H1 (cell line): ENCODE data around the gene TMEM140. TPM values are rescaled to one million over a fixed set of nuclear protein-coding genes. Genes with fewer than 3 reads are reported as not detected.
A peak's percentile ranks its signal among the peaks of the same experiment; 100 is the strongest.

Experiments
- CTCF ChIA-PET: fragments of 300-600 bp; sonication (Branson Sonifier 250); formaldehyde crosslinking; loops from one replicate; lab custom pipeline; 2021; ENCODE audit not compliant: partially characterized antibody; lab: Charles Lee
- POLR2A ChIA-PET: fragments of 300-600 bp; sonication (Branson Sonifier 250); formaldehyde crosslinking; loops from one replicate; lab custom pipeline; 2021; ENCODE audit warnings: inconsistent platforms; ENCODE audit not compliant: partially characterized antibody; lab: Charles Lee
- DNase-seq, 2 experiments: peaks; one replicate each; pipeline versions ENCODE4 v3.0.0 to v3.0.0-alpha.2; 2010 to 2022; ENCODE audit warnings: low spot score in 2 of 2, low read depth in 1 of 2, mixed read lengths in 1 of 2
- FAIRE-seq: peaks from 2 replicates; lab custom pipeline; 2011; peaks lifted over from hg19 to GRCh38; lab: Jason Lieb, UNC
- H2AFZ ChIP-seq: 2 replicates; pipeline ENCODE4 v1.8.1; 2012; ENCODE audit warnings: low read length, inconsistent platforms
- H2AK5ac ChIP-seq: 2 replicates; pipeline ENCODE4 v1.6.1; 2013; ENCODE audit warnings: low read depth, low read length
- H2BK120ac ChIP-seq: replicated peaks from 2 replicates; pipeline ENCODE3; 2013; ENCODE audit warnings: low read depth, low read length, inconsistent platforms
- H2BK12ac ChIP-seq: 2 replicates; pipeline ENCODE4 v1.6.1; 2013; ENCODE audit warnings: low read depth, low read length
- H2BK15ac ChIP-seq: 2 replicates; pipeline ENCODE4 v1.6.1; 2013; ENCODE audit warnings: low read length
- H2BK20ac ChIP-seq: 2 replicates; pipeline ENCODE4 v1.6.1; 2013; ENCODE audit warnings: low read length
- H2BK5ac ChIP-seq: 2 replicates; pipeline ENCODE4 v1.6.1; 2013; ENCODE audit warnings: low read depth, low read length
- H3K14ac ChIP-seq: 2 replicates; pipeline ENCODE4 v1.6.1; 2013; ENCODE audit warnings: inconsistent platforms; ENCODE audit not compliant: insufficient read length
- H3K18ac ChIP-seq: 2 replicates; pipeline ENCODE4 v1.6.1; 2013; ENCODE audit warnings: low read length; ENCODE audit errors: extremely low read depth
- H3K23ac ChIP-seq: 2 replicates; pipeline ENCODE4 v1.6.1; 2013; ENCODE audit warnings: inconsistent platforms; ENCODE audit not compliant: insufficient read length
- H3K23me2 ChIP-seq: 2 replicates; pipeline ENCODE4 v1.6.1; 2013; ENCODE audit warnings: low read depth, low read length
- H3K27ac ChIP-seq: 2 replicates; pipeline ENCODE4 v1.6.1; 2011; ENCODE audit warnings: low read depth, low read length, inconsistent platforms
- H3K27me3 ChIP-seq, 4 experiments: replicated peaks in 1 of 4; 1 replicate in 1 of 4; 2 replicates in 3 of 4; pipeline versions ENCODE4 v1.6.1 to v1.8.1; 2011 to 2013; ENCODE audit warnings: low read length in 3 of 4, mild to moderate bottlenecking in 3 of 4, inconsistent platforms in 2 of 4, mixed read lengths in 2 of 4, moderate library complexity in 1 of 4; ENCODE audit not compliant: control insufficient read depth in 3 of 4, insufficient read depth in 3 of 4; ENCODE audit errors: extremely low read depth in 1 of 4
- H3K36me3 ChIP-seq, 4 experiments: 2 replicates each; pipeline versions ENCODE4 v1.6.1 to v1.8.1; 2011 to 2013; ENCODE audit warnings: mild to moderate bottlenecking in 4 of 4, low read length in 3 of 4, moderate library complexity in 2 of 4, control low read depth in 1 of 4, inconsistent platforms in 1 of 4; ENCODE audit not compliant: insufficient read depth in 4 of 4, control insufficient read depth in 2 of 4
- H3K4ac ChIP-seq: replicated peaks from 2 replicates; pipeline ENCODE3; 2013; ENCODE audit warnings: low read length, low read depth, mixed read lengths, inconsistent platforms; ENCODE audit not compliant: insufficient read length
- H3K4me1 ChIP-seq, 4 experiments: replicated peaks in 1 of 4; 1 replicate in 1 of 4; 2 replicates in 3 of 4; pipeline versions ENCODE4 v1.6.1 to v1.8.1; 2011 to 2013; ENCODE audit warnings: low read length in 3 of 4, inconsistent platforms in 2 of 4, mixed read lengths in 1 of 4; ENCODE audit not compliant: insufficient read depth in 4 of 4, control insufficient read depth in 3 of 4
- H3K4me2 ChIP-seq, 2 experiments: 2 replicates each; pipeline versions ENCODE4 v1.6.1 to v1.8.1; 2011 to 2013; ENCODE audit warnings: low read depth in 2 of 2, low read length in 2 of 2, control low read depth in 1 of 2, inconsistent platforms in 1 of 2, mild to moderate bottlenecking in 1 of 2; ENCODE audit not compliant: insufficient read depth in 1 of 2
- H3K4me3 ChIP-seq, 4 experiments: fragments of 200-600, 300-600 bp in 1 of 4; sonication (generic), shearing (Covaris generic), sonication (Bioruptor Twin) in 1 of 4; 2 replicates each; pipeline versions ENCODE4 v1.5.1 to v1.8.1; 2011 to 2016; ENCODE audit warnings: low read length in 4 of 4, low read depth in 3 of 4, control low read depth in 2 of 4, inconsistent platforms in 2 of 4, mild to moderate bottlenecking in 2 of 4, mixed read lengths in 1 of 4, moderate library complexity in 1 of 4; ENCODE audit not compliant: insufficient read depth in 2 of 4; ENCODE audit errors: extremely low read depth in 1 of 4
- H3K56ac ChIP-seq: replicated peaks from 2 replicates; pipeline ENCODE3; 2013; ENCODE audit warnings: low read depth, mild to moderate bottlenecking, mixed read lengths, low read length, inconsistent platforms; ENCODE audit not compliant: insufficient read length
- H3K79me1 ChIP-seq: 2 replicates; pipeline ENCODE4 v1.6.1; 2013; ENCODE audit warnings: low read depth, low read length, control low read depth
- H3K79me2 ChIP-seq, 2 experiments: 2 replicates each; pipeline versions ENCODE4 v1.6.1 to v1.8.1; 2012 to 2013; ENCODE audit warnings: low read length in 2 of 2, mild to moderate bottlenecking in 2 of 2, inconsistent platforms in 1 of 2; ENCODE audit not compliant: insufficient read depth in 2 of 2, control insufficient read depth in 1 of 2
- H3K9ac ChIP-seq, 4 experiments: replicated peaks in 1 of 4; 1 replicate in 1 of 4; 2 replicates in 3 of 4; pipeline versions ENCODE4 v1.6.1 to v1.8.1; 2011 to 2013; ENCODE audit warnings: low read depth in 3 of 4, low read length in 3 of 4, control low read depth in 2 of 4, mild to moderate bottlenecking in 2 of 4, moderate library complexity in 2 of 4, inconsistent platforms in 1 of 4; ENCODE audit errors: extremely low read depth in 1 of 4
- H3K9me3 ChIP-seq, 2 experiments: 2 replicates each; pipeline versions ENCODE4 v1.6.1 to v1.8.1; 2012 to 2013; ENCODE audit warnings: mild to moderate bottlenecking in 2 of 2, moderate library complexity in 2 of 2, control low read depth in 1 of 2, inconsistent platforms in 1 of 2, low read depth in 1 of 2, low read length in 1 of 2, mixed read lengths in 1 of 2; ENCODE audit not compliant: insufficient read depth in 2 of 2
- H4K20me1 ChIP-seq, 2 experiments: replicated peaks in 1 of 2; 2 replicates each; pipeline versions ENCODE3 to v1.8.1; 2011 to 2013; ENCODE audit warnings: inconsistent platforms in 2 of 2, low read length in 2 of 2, mild to moderate bottlenecking in 1 of 2; ENCODE audit not compliant: insufficient read depth in 2 of 2, control insufficient read depth in 1 of 2
- H4K5ac ChIP-seq: 2 replicates; pipeline ENCODE4 v1.6.1; 2013; ENCODE audit warnings: low read length, low read depth, mixed read lengths, inconsistent platforms; ENCODE audit not compliant: insufficient read length
- H4K8ac ChIP-seq: 2 replicates; pipeline ENCODE4 v1.8.0; 2013; ENCODE audit warnings: mild to moderate bottlenecking, moderate library complexity, low read length, inconsistent platforms; ENCODE audit not compliant: insufficient read depth; ENCODE audit errors: extremely low read depth
- H4K91ac ChIP-seq: replicated peaks from 2 replicates; pipeline ENCODE3; 2013; ENCODE audit warnings: low read length, mixed read lengths, inconsistent platforms; ENCODE audit not compliant: insufficient read length
- BRCA1 ChIP-seq: IDR thresholded peaks from 2 replicates; pipeline ENCODE4 v1.6.1; 2012; ENCODE audit warnings: low read depth, low read length, improper control_type of control experiment
- CBX5 ChIP-seq: fragments of 300-800, 300-1000 bp; sonication (generic); IDR thresholded peaks from 2 replicates; pipeline ENCODE4 v1.7.1; 2016; ENCODE audit warnings: antibody characterized with exemption, low read length, low read depth
- CHD1 ChIP-seq: IDR thresholded peaks from 2 replicates; pipeline ENCODE4 v1.6.1; 2012; ENCODE audit warnings: low read depth, low read length, improper control_type of control experiment
- NRF1 ChIP-seq: IDR thresholded peaks from 2 replicates; pipeline ENCODE4 v1.6.1; 2011; ENCODE audit warnings: mild to moderate bottlenecking, low read depth, low read length, improper control_type of control experiment
- POLR2A ChIP-seq, 2 experiments: IDR thresholded peaks; 1 replicate in 1 of 2; 2 replicates in 1 of 2; pipeline ENCODE4 v1.6.1; 2011; ENCODE audit warnings: low read depth in 2 of 2, low read length in 2 of 2, mild to moderate bottlenecking in 2 of 2; ENCODE audit errors: control extremely low read depth in 1 of 2
- RNF2 ChIP-seq: fragments of 200-900, 300-1000 bp; sonication (generic); IDR thresholded peaks from 2 replicates; pipeline ENCODE4 v1.7.1; 2016; ENCODE audit warnings: borderline replicate concordance, low read depth, mild to moderate bottlenecking, antibody characterized with exemption, low read length; ENCODE audit not compliant: poor library complexity, severe bottlenecking; ENCODE audit errors: missing control alignments
- TEAD4 ChIP-seq: IDR thresholded peaks from 2 replicates; pipeline ENCODE4 v1.6.1; 2012; ENCODE audit warnings: low read depth, low read length, inconsistent platforms, mixed read lengths
- WGBS, 2 experiments: shearing (Covaris generic) in 1 of 2; methylation state at CpG; one replicate each; pipeline versions ENCODE4 v1.1.6 to v1.1.7; 2013 to 2015; ENCODE audit warnings: low lambda C conversion rate in 2 of 2, mixed read lengths in 2 of 2, inconsistent platforms in 1 of 2, low coverage in 1 of 2, missing lambda C conversion rate in 1 of 2; ENCODE audit not compliant: insufficient replicate concordance in 2 of 2, insufficient coverage in 1 of 2, insufficient read length in 1 of 2; ENCODE audit errors: extremely low coverage in 1 of 2, missing lambda C conversion rate in 1 of 2; 5-methylcytosine and 5-hydroxymethylcytosine counted together
- polyA plus RNA-seq, 7 experiments: library from polyadenylated mRNA; depleted of rRNA in 3 of 7; stranded (reverse) in 5 of 7; unstranded in 2 of 7; fragments of >200 nt in 5 of 7; fragments of 200-250 nt in 2 of 7; gene quantifications; 1 replicate in 5 of 7; 2 replicates in 1 of 7; 4 replicates in 1 of 7; pipeline versions ENCODE4 v1.2.1 to v1.2.3, GENCODE V29; 2011 to 2013; ENCODE audit warnings: missing spikeins in 2 of 7, mixed read lengths in 2 of 7
- total RNA-seq: library from RNA; stranded (reverse); fragmentation: NEBNext Ultra II Directional; extraction: Animal tissue kit (Norgen Biotek cat#: 25700); gene quantifications from 2 replicates; pipeline ENCODE4 v1.2.1, GENCODE V29; 2021

Gene TMEM140
- total and polyA plus RNA-seq, 2 of the 8 experiments (the other 6 are each of a cell fraction or from before 2014, with no cell fraction given): not detected

GRCh38 chr7:135158141-135158655 is 10.3 kb downstream of the TMEM140 start:
- Histone ChIP-seq H3K23me2 (no peaks in the 10 kb centered on the region), H2BK12ac (no peak overlapping the region), H2AFZ (no peak overlapping the region), H3K27me3 (no peaks in the 10 kb centered on the region), H3K27ac (no peak overlapping the region), H3K79me1 (no peaks in the 10 kb centered on the region; the same call in 1 of the 2 replicates), H2BK20ac (no peak overlapping the region), H3K18ac (no peak overlapping the region), H3K9me3 (peaks cover 22 to 25% of the 10 kb centered on the region in 2 experiments), H4K20me1 (no peaks in the 10 kb centered on the region), H3K9ac (no peak overlapping the region), H3K4me2 (no peak overlapping the region), H3K36me3 (peaks cover 0 to 7% (median 1%) of the 10 kb centered on the region in 4 experiments; a peak in 3 of 8 replicates), H3K79me2 (no peaks in the 10 kb centered on the region), H3K4me3 (no peak overlapping the region), H2BK120ac (no peak overlapping the region), H3K4ac (no peak overlapping the region), H2BK15ac (no peak overlapping the region), H4K91ac (no peak overlapping the region), H3K14ac (no peak overlapping the region), H4K8ac (no peak overlapping the region), H3K4me1 (0 out of 7 replicates have a peak, but pooled peaks cover 0 to 2% (median 0%) of the 10 kb centered on the region in 4 experiments), H4K5ac (no peak overlapping the region), H3K23ac (no peak overlapping the region), H3K56ac (no peak overlapping the region), H2AK5ac (no peak overlapping the region), H2BK5ac (peak overlapping the region; percentile 52)
- FAIRE-seq (no peak), DNase-seq (no peak)
- CTCF ChIA-PET: interaction anchor here (1.2 to 3.5 kb wide), 2 partner anchors 11 to 75 kb away, joined by 3 to 12 read pairs; partner anchors contain the start of gene STRA8
- WGBS, 2 experiments: 82% methylated on average over 1 of the region's 1 CpG; no CpG with 5 or more reads in 1 of the 2 experiments
- TF ChIP-seq RNF2: no peak
- no peak for TF ChIP-seq CBX5
- TF ChIP-seq BRCA1: no peak
- TF ChIP-seq TEAD4: no peak
- no peak for TF ChIP-seq NRF1
- TF ChIP-seq POLR2A (IDR thresholded peaks at IDR 0.05; ENCODE audit: control extremely low read depth in 1 of 2, low read depth in 2 of 2, low read length in 2 of 2): no peak
- TF ChIP-seq CHD1: no peak
- POLR2A ChIA-PET: interaction anchor here (0.9 to 5.7 kb wide), 3 partner anchors 11 to 16 kb away, joined by 3 to 32 read pairs (median 4); partner anchors contain the start of genes CYREN and TMEM140
